ENCODE measurements around the gene SREBF2.

The SREBF2 gene

GRCh38 chr22:41880653-41881052 is 47.7 kb downstream of the SREBF2 start:
- DNase-seq, result no peak

- no peak for DNase-seq
Observed at GRCh38 chr22:41883400-41883799, 50.5 kb downstream of the SREBF2 start.

- no peak for DNase-seq
Observed at GRCh38 chr22:41885116-41885515, 52.2 kb downstream of the SREBF2 start.

GRCh38 chr22:41885516-41885915 is 52.6 kb downstream of the SREBF2 start:
- no peak for DNase-seq

- DNase-seq, result no peak
Observed at GRCh38 chr22:41888627-41889200, 55.8 kb downstream of the SREBF2 start.

GRCh38 chr22:41891407-41891806 is 58.5 kb downstream of the SREBF2 start:
- DNase-seq, result no peak

GRCh38 chr22:41892721-41893120 is 59.8 kb downstream of the SREBF2 start:
- DNase-seq, result no peak

- DNase-seq, result no peak
Observed at GRCh38 chr22:41893591-41894375, 60.9 kb downstream of the SREBF2 start.

GRCh38 chr22:41898645-41899044 is 65.7 kb downstream of the SREBF2 start:
- no peak for DNase-seq

- no peak for DNase-seq
Observed at GRCh38 chr22:41899110-41899509, 66.2 kb downstream of the SREBF2 start.

- no peak for DNase-seq
Observed at GRCh38 chr22:41899992-41900651, 67.2 kb downstream of the SREBF2 start.

- DNase-seq, result no peak
Observed at GRCh38 chr22:41900652-41901312, 67.9 kb downstream of the SREBF2 start.

- DNase-seq, result no peak
Observed at GRCh38 chr22:41902016-41902415, 69.1 kb downstream of the SREBF2 start.

- no peak for DNase-seq
Observed at GRCh38 chr22:41902932-41903421, 70.1 kb downstream of the SREBF2 start.

GRCh38 chr22:41904450-41905410 is 71.8 kb downstream of the SREBF2 start:
- no peak for DNase-seq

- DNase-seq, result no peak
Observed at GRCh38 chr22:41905411-41906202, 72.7 kb downstream of the SREBF2 start.

GRCh38 chr22:41906822-41907221 is 73.9 kb downstream of the SREBF2 start:
- DNase-seq, result no peak

- DNase-seq, result no peak
Observed at GRCh38 chr22:41907436-41908401, 74.8 kb downstream of the SREBF2 start.

GRCh38 chr22:41908411-41909309 is 75.8 kb downstream of the SREBF2 start:
- no peak for DNase-seq

All from activated CD4-positive, alpha-beta T cell treated with anti-CD3 and anti-CD28 coated beads, Interleukin-2, amount 50 U/mL, for 1 hour (primary cell).